Measurements from ENCODE around the gene FAM20C.

DNA sequence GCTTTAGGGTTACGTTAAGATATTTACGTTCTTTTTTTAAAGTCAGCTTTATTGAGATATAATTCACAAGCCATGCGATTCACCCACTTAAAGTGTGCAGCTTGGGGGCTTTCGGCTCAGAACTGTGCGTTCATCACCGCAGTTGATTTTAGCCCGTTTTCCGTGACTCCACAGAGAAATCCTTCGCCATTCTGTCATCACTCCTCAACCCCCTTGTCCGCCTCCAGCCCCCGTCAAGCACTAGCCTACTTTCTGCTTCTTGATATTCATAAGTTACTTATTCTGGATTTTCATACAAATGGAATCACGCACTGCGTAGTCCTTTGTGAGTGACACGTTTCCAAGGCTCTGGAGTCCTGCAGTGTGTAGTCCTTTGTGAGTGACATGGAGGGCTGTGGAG is 20.4 kb downstream of the FAM20C start:
- TF ChIP-seq, protein P1, sequence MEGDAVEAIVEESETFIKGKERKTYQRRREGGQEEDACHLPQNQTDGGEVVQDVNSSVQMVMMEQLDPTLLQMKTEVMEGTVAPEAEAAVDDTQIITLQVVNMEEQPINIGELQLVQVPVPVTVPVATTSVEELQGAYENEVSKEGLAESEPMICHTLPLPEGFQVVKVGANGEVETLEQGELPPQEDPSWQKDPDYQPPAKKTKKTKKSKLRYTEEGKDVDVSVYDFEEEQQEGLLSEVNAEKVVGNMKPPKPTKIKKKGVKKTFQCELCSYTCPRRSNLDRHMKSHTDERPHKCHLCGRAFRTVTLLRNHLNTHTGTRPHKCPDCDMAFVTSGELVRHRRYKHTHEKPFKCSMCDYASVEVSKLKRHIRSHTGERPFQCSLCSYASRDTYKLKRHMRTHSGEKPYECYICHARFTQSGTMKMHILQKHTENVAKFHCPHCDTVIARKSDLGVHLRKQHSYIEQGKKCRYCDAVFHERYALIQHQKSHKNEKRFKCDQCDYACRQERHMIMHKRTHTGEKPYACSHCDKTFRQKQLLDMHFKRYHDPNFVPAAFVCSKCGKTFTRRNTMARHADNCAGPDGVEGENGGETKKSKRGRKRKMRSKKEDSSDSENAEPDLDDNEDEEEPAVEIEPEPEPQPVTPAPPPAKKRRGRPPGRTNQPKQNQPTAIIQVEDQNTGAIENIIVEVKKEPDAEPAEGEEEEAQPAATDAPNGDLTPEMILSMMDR (IDR thresholded peaks at IDR 0.05; ENCODE audit: insufficient read depth, low read depth, low read length) = no peak
- no peak for TF ChIP-seq EZH2 (IDR thresholded peaks at IDR 0.05; ENCODE audit: insufficient read depth, low read length)

Data from astrocyte (in vitro differentiated cells and primary cell).